SJCRH30 (cell line): ENCODE data around the gene NRP2. TPM values are rescaled to one million over a fixed set of nuclear protein-coding genes. Genes with fewer than 3 reads are reported as not detected.

Source experiments
- DNase-seq, 2 experiments: peaks; one replicate each; pipeline ENCODE4 v3.0.0-alpha.2; 2015 to 2020
- H3K27ac ChIP-seq: fragments of 250-450 bp; sonication (Bioruptor Pico); 2 replicates; pipeline ENCODE4 v1.5.1; 2020; ENCODE audit warnings: mild to moderate bottlenecking, moderate library complexity
- H3K27me3 ChIP-seq: fragments of 250-450 bp; sonication (Bioruptor Pico); 2 replicates; pipeline ENCODE4 v1.5.1; 2020; ENCODE audit warnings: mild to moderate bottlenecking, moderate library complexity
- H3K36me3 ChIP-seq: fragments of 250-450 bp; sonication (Bioruptor Pico); 2 replicates; pipeline ENCODE4 v1.5.1; 2020; ENCODE audit warnings: mild to moderate bottlenecking, moderate library complexity
- H3K4me1 ChIP-seq: fragments of 250-450 bp; sonication (Bioruptor Pico); 2 replicates; pipeline ENCODE4 v1.5.1; 2020; ENCODE audit warnings: mild to moderate bottlenecking, moderate library complexity
- H3K4me3 ChIP-seq: fragments of 250-450 bp; sonication (Bioruptor Pico); 2 replicates; pipeline ENCODE4 v1.5.1; 2020; ENCODE audit warnings: mild to moderate bottlenecking, moderate library complexity
- H3K9me3 ChIP-seq: fragments of 250-450 bp; sonication (Bioruptor Pico); replicated peaks from 2 replicates; pipeline ENCODE4 v1.5.1; 2020; ENCODE audit warnings: mild to moderate bottlenecking, moderate library complexity
- total RNA-seq: library from RNA; depleted of rRNA; stranded (reverse); fragments of >200 nt; shearing (Covaris generic); gene quantifications from 2 replicates; pipeline ENCODE4 v1.2.3, GENCODE V29; 2014

Gene NRP2
- total RNA-seq, 1 experiment from 2014 or later: 76.4 TPM

GRCh38 chr2:205778356-205778755, 96.1 kb downstream of the NRP2 start:
- Histone ChIP-seq H3K9me3 (no peaks in the 10 kb centered on the region), H3K27me3 (no peaks in the 10 kb centered on the region), H3K36me3 (no peaks in the 10 kb centered on the region), H3K27ac (no peak overlapping the region), H3K4me1 (no peaks in the 10 kb centered on the region; the same call in 1 of the 2 replicates), H3K4me3 (no peak overlapping the region)
- DNase-seq: no peak

- H3K4me1 ChIP-seq: peaks cover 3% of the 10 kb centered on the region; the same call in 1 of the 2 replicates
- no peak overlapping the region for H3K27ac ChIP-seq
- no peaks in the 10 kb centered on the region for H3K27me3 ChIP-seq
- no peak for DNase-seq
- no peaks in the 10 kb centered on the region for H3K9me3 ChIP-seq
- H3K36me3 ChIP-seq: no peaks in the 10 kb centered on the region
- H3K4me3 ChIP-seq: no peak overlapping the region
Observed at GRCh38 chr2:205780645-205781044, 98.3 kb downstream of the NRP2 start.

- H3K4me3 ChIP-seq: no peak overlapping the region
- no peak for DNase-seq
- no peaks in the 10 kb centered on the region for H3K36me3 ChIP-seq
- no peaks in the 10 kb centered on the region for H3K27me3 ChIP-seq
- H3K9me3 ChIP-seq: no peaks in the 10 kb centered on the region
- H3K27ac ChIP-seq: no peak overlapping the region
- H3K4me1 ChIP-seq: peaks cover 7% of the 10 kb centered on the region; the same call in 1 of the 2 replicates
Observed at GRCh38 chr2:205781244-205781931, 99.1 kb downstream of the NRP2 start.

- Histone ChIP-seq H3K4me3 (no peak overlapping the region), H3K4me1 (peaks cover 12% of the 10 kb centered on the region; the same call in 1 of the 2 replicates), H3K27ac (no peak overlapping the region), H3K9me3 (no peaks in the 10 kb centered on the region), H3K27me3 (no peaks in the 10 kb centered on the region), H3K36me3 (no peaks in the 10 kb centered on the region)
- no peak for DNase-seq
Observed at GRCh38 chr2:205782941-205783340, 100.6 kb downstream of the NRP2 start.

- DNase-seq: no peak
- Histone ChIP-seq H3K27me3 (no peaks in the 10 kb centered on the region), H3K9me3 (no peaks in the 10 kb centered on the region), H3K4me1 (peaks cover 12% of the 10 kb centered on the region; the same call in 1 of the 2 replicates), H3K4me3 (no peak overlapping the region), H3K27ac (no peak overlapping the region), H3K36me3 (no peaks in the 10 kb centered on the region)
Observed at GRCh38 chr2:205783872-205784499, 101.7 kb downstream of the NRP2 start.

GRCh38 chr2:205785507-205786260, 103.4 kb downstream of the NRP2 start:
- peaks cover 12% of the 10 kb centered on the region; the same call in 1 of the 2 replicates for H3K4me1 ChIP-seq
- H3K36me3 ChIP-seq: no peaks in the 10 kb centered on the region
- no peak for DNase-seq
- H3K27me3 ChIP-seq: no peaks in the 10 kb centered on the region
- no peak overlapping the region for H3K27ac ChIP-seq
- H3K9me3 ChIP-seq: no peaks in the 10 kb centered on the region
- no peak overlapping the region for H3K4me3 ChIP-seq

GRCh38 chr2:205786976-205787375, 104.7 kb downstream of the NRP2 start:
- no peak for DNase-seq
- Histone ChIP-seq H3K4me1 (peaks cover 12% of the 10 kb centered on the region; the same call in 1 of the 2 replicates), H3K4me3 (no peak overlapping the region), H3K27me3 (no peaks in the 10 kb centered on the region), H3K9me3 (no peaks in the 10 kb centered on the region), H3K27ac (no peak overlapping the region), H3K36me3 (no peaks in the 10 kb centered on the region)

GRCh38 chr2:205787761-205788160, 105.5 kb downstream of the NRP2 start:
- H3K36me3 ChIP-seq: no peaks in the 10 kb centered on the region
- H3K4me1 ChIP-seq: peaks cover 12% of the 10 kb centered on the region; the same call in 1 of the 2 replicates
- H3K9me3 ChIP-seq: no peaks in the 10 kb centered on the region
- DNase-seq: no peak
- no peak overlapping the region for H3K4me3 ChIP-seq
- H3K27me3 ChIP-seq: no peaks in the 10 kb centered on the region
- no peak overlapping the region for H3K27ac ChIP-seq

GRCh38 chr2:205789906-205790305, 107.6 kb downstream of the NRP2 start:
- Histone ChIP-seq H3K4me3 (no peak overlapping the region), H3K27ac (no peak overlapping the region), H3K27me3 (no peaks in the 10 kb centered on the region), H3K9me3 (no peaks in the 10 kb centered on the region), H3K36me3 (no peaks in the 10 kb centered on the region; the same call in 1 of the 2 replicates), H3K4me1 (peaks cover 12% of the 10 kb centered on the region; the same call in 1 of the 2 replicates)
- no peak for DNase-seq

GRCh38 chr2:205792908-205793307, 110.6 kb downstream of the NRP2 start:
- Histone ChIP-seq H3K4me3 (no peak overlapping the region), H3K27me3 (no peaks in the 10 kb centered on the region), H3K36me3 (no peaks in the 10 kb centered on the region; the same call in 1 of the 2 replicates), H3K4me1 (no peaks in the 10 kb centered on the region; the same call in 1 of the 2 replicates), H3K27ac (no peak overlapping the region), H3K9me3 (no peaks in the 10 kb centered on the region)
- no peak for DNase-seq

- DNase-seq: no peak
Observed at GRCh38 chr2:205796805-205797313, 114.6 kb downstream of the NRP2 start.

GRCh38 chr2:205797866-205798265, 115.6 kb downstream of the NRP2 start:
- DNase-seq: no peak
- no peak overlapping the region for H3K27ac ChIP-seq
- no peaks in the 10 kb centered on the region; the same call in 1 of the 2 replicates for H3K36me3 ChIP-seq
- H3K27me3 ChIP-seq: no peaks in the 10 kb centered on the region
- H3K4me3 ChIP-seq: no peak overlapping the region
- H3K9me3 ChIP-seq: peaks cover 3% of the 10 kb centered on the region; the same call in 1 of the 2 replicates
- H3K4me1 ChIP-seq: no peaks in the 10 kb centered on the region

More at GRCh38 chr2:205796805-205797313, 114.6 kb downstream of the NRP2 start:
- H3K4me3 ChIP-seq: no peak overlapping the region
- no peaks in the 10 kb centered on the region; the same call in 1 of the 2 replicates for H3K36me3 ChIP-seq
- no peaks in the 10 kb centered on the region for H3K27me3 ChIP-seq
- peaks cover 3% of the 10 kb centered on the region; the same call in 1 of the 2 replicates for H3K9me3 ChIP-seq
- H3K4me1 ChIP-seq: no peaks in the 10 kb centered on the region
- no peak overlapping the region for H3K27ac ChIP-seq

GRCh38 chr2:205800224-205800623, 117.9 kb downstream of the NRP2 start:
- Histone ChIP-seq H3K36me3 (no peaks in the 10 kb centered on the region), H3K4me1 (no peaks in the 10 kb centered on the region), H3K4me3 (no peak overlapping the region), H3K27me3 (no peaks in the 10 kb centered on the region), H3K9me3 (peaks cover 3% of the 10 kb centered on the region; the same call in 1 of the 2 replicates), H3K27ac (no peak overlapping the region)
- DNase-seq: no peak

- no peak overlapping the region for H3K4me3 ChIP-seq
- H3K27me3 ChIP-seq: no peaks in the 10 kb centered on the region
- H3K27ac ChIP-seq: no peak overlapping the region
- H3K9me3 ChIP-seq: peaks cover 3% of the 10 kb centered on the region; the same call in 1 of the 2 replicates
- no peaks in the 10 kb centered on the region for H3K4me1 ChIP-seq
- no peaks in the 10 kb centered on the region for H3K36me3 ChIP-seq
- DNase-seq: no peak
Observed at GRCh38 chr2:205800773-205801172, 118.5 kb downstream of the NRP2 start.
